Activated T-cell treated with anti-CD3 and anti-CD28 coated beads, Interleukin-2, amount 50 U/mL, for 48 hours (primary cell): ENCODE results near the gene PTPRE.

Source experiments
- DNase-seq, 2 experiments: peaks; one replicate each; pipeline ENCODE4 v3.0.0-alpha.2; 2020

PTPRE gene

GRCh38 chr10:128005858-128006257 lies 99.0 kb downstream of the PTPRE start:
- no peak for DNase-seq

- DNase-seq = no peak
Measured at GRCh38 chr10:128007056-128007455, 100.2 kb downstream of the PTPRE start.

GRCh38 chr10:128007971-128008370 lies 101.1 kb downstream of the PTPRE start:
- no peak for DNase-seq

- DNase-seq = peak in 1 of 2 experiments; percentile 7
Measured at GRCh38 chr10:128008521-128009250, 101.8 kb downstream of the PTPRE start.

GRCh38 chr10:128009372-128010126 lies 102.6 kb downstream of the PTPRE start:
- DNase-seq = peak in 1 of 2 experiments; percentile 10

- peak; percentile 96 to 97 for DNase-seq
Measured at GRCh38 chr10:128011059-128011979, 104.4 kb downstream of the PTPRE start.

- DNase-seq = peak in 1 of 2 experiments; percentile 16
Measured at GRCh38 chr10:128013626-128014025, 106.7 kb downstream of the PTPRE start.

- no peak for DNase-seq
Measured at GRCh38 chr10:128014236-128014635, 107.3 kb downstream of the PTPRE start.

- no peak for DNase-seq
Measured at GRCh38 chr10:128016423-128017060, 109.6 kb downstream of the PTPRE start.

- DNase-seq = no peak
Measured at GRCh38 chr10:128017822-128018221, 110.9 kb downstream of the PTPRE start.

- no peak for DNase-seq
Measured at GRCh38 chr10:128018236-128018635, 111.3 kb downstream of the PTPRE start.

GRCh38 chr10:128018691-128019090 lies 111.8 kb downstream of the PTPRE start:
- DNase-seq = no peak

- no peak for DNase-seq
Measured at GRCh38 chr10:128022261-128023196, 115.6 kb downstream of the PTPRE start.

- DNase-seq = no peak
Measured at GRCh38 chr10:128024426-128024825, 117.5 kb downstream of the PTPRE start.

- DNase-seq = no peak
Measured at GRCh38 chr10:128025437-128025836, 118.5 kb downstream of the PTPRE start.

GRCh38 chr10:128025951-128026350 lies 119.0 kb downstream of the PTPRE start:
- DNase-seq = no peak

GRCh38 chr10:128026615-128027300 lies 119.9 kb downstream of the PTPRE start:
- DNase-seq = peak; percentile 46 to 56

- DNase-seq = no peak
Measured at GRCh38 chr10:128027306-128027705, 120.4 kb downstream of the PTPRE start.

GRCh38 chr10:128027822-128028507 lies 121.1 kb downstream of the PTPRE start:
- no peak for DNase-seq
